Hematopoietic multipotent progenitor cell (in vitro differentiated cells): ENCODE results near the gene CPOX. TPM values are rescaled to one million over a fixed set of nuclear protein-coding genes. Genes with fewer than 3 reads are reported as not detected.

Experiments used
- DNase-seq, 3 donors: peaks; one replicate each; pipeline ENCODE4 v3.0.0-alpha.2; 2011 to 2015; ENCODE audit warnings: low read depth in 2 of 3, low spot score in 2 of 3
- total RNA-seq: library from RNA; depleted of rRNA; stranded (reverse); fragments of >200 nt; gene quantifications from one replicate; pipeline ENCODE4 v1.2.3, GENCODE V29; 2012

Gene CPOX
- total RNA-seq, 1 donor, result 20.5 TPM

- peak in 2 of 3 donors; percentile 64 to 86 for DNase-seq
Measured at GRCh38 chr3:98596541-98597500, 3.4 kb upstream of the CPOX start.

- no peak for DNase-seq
Measured at GRCh38 chr3:98596087-98596486, 2.7 kb upstream of the CPOX start.

- no peak for DNase-seq
Measured at GRCh38 chr3:98594628-98595324, 1.4 kb upstream of the CPOX start.

GRCh38 chr3:98592345-98592935 is 971 bp downstream of the CPOX start:
- no peak for DNase-seq

- DNase-seq, result no peak
Measured at GRCh38 chr3:98589331-98590036, 3.9 kb downstream of the CPOX start.

- DNase-seq, result no peak
Measured at GRCh38 chr3:98588065-98588464, 5.3 kb downstream of the CPOX start.

- DNase-seq, result no peak
Measured at GRCh38 chr3:98587654-98588053, 5.8 kb downstream of the CPOX start.

- no peak for DNase-seq
Measured at GRCh38 chr3:98584547-98584946, 8.9 kb downstream of the CPOX start.

- peak in 2 of 3 donors; percentile 36 to 41 for DNase-seq
Measured at GRCh38 chr3:98583766-98584165, 9.6 kb downstream of the CPOX start.

- DNase-seq, result no peak
Measured at GRCh38 chr3:98582042-98582441, 11.4 kb downstream of the CPOX start.

GRCh38 chr3:98581474-98581873 is 11.9 kb downstream of the CPOX start:
- DNase-seq, result no peak

- DNase-seq, result no peak
Measured at GRCh38 chr3:98580401-98581386, 12.7 kb downstream of the CPOX start.

- DNase-seq, result no peak
Measured at GRCh38 chr3:98577178-98577895, 16.1 kb downstream of the CPOX start.

- no peak for DNase-seq
Measured at GRCh38 chr3:98574132-98574531, 19.3 kb downstream of the CPOX start.

GRCh38 chr3:98573181-98573728 is 20.2 kb downstream of the CPOX start:
- peak in 1 of 3 donors; percentile 46 for DNase-seq

- DNase-seq, result peak in 1 of 3 donors; percentile 4
Measured at GRCh38 chr3:98568402-98568801, 25.0 kb downstream of the CPOX start.

GRCh38 chr3:98567666-98568270 is 25.6 kb downstream of the CPOX start:
- no peak for DNase-seq

GRCh38 chr3:98565843-98566242 is 27.6 kb downstream of the CPOX start:
- no peak for DNase-seq
